Vagina (tissue), 2 donors: ENCODE results near the gene PIN4.

Experiments used
- POLR2A ChIP-seq, 2 donors: fragments of 450-650 bp; IDR thresholded peaks; one replicate each; pipeline ENCODE4 v1.6.1; 2017; ENCODE audit warnings: antibody characterized with exemption in 2 of 2, mild to moderate bottlenecking in 2 of 2, moderate library complexity in 2 of 2
- TF ChIP-seq, protein P1 (sequence below), 3 experiments: fragments of 450-650 bp in 2 of 3; fragments of 200-600 bp in 1 of 3; sonication (generic) in 1 of 3; IDR thresholded peaks; one replicate each; pipeline ENCODE4 v1.5.1; 2017 to 2019; ENCODE audit warnings: antibody characterized with exemption in 3 of 3, mild to moderate bottlenecking in 2 of 3, moderate library complexity in 2 of 3

GRCh38 chrX:72159769-72160168 lies 21.8 kb upstream of the PIN4 start:
- TF ChIP-seq, protein P1, sequence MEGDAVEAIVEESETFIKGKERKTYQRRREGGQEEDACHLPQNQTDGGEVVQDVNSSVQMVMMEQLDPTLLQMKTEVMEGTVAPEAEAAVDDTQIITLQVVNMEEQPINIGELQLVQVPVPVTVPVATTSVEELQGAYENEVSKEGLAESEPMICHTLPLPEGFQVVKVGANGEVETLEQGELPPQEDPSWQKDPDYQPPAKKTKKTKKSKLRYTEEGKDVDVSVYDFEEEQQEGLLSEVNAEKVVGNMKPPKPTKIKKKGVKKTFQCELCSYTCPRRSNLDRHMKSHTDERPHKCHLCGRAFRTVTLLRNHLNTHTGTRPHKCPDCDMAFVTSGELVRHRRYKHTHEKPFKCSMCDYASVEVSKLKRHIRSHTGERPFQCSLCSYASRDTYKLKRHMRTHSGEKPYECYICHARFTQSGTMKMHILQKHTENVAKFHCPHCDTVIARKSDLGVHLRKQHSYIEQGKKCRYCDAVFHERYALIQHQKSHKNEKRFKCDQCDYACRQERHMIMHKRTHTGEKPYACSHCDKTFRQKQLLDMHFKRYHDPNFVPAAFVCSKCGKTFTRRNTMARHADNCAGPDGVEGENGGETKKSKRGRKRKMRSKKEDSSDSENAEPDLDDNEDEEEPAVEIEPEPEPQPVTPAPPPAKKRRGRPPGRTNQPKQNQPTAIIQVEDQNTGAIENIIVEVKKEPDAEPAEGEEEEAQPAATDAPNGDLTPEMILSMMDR (IDR thresholded peaks at IDR 0.05), result no peak
- no peak for TF ChIP-seq POLR2A (IDR thresholded peaks at IDR 0.05)
